Smooth muscle cell (in vitro differentiated cells): ENCODE data around the gene ATF4. TPM values are rescaled to one million over a fixed set of nuclear protein-coding genes. Genes with fewer than 3 reads are reported as not detected.

ENCODE experiments used
- DNase-seq: peaks from one replicate; lab custom pipeline; 2025; ENCODE audit not compliant: unreplicated experiment; lab: John Stamatoyannopoulos, UW
- H2AFZ ChIP-seq: fragments of 200-600 bp; sonication (generic); 2 replicates; pipeline ENCODE4 v1.6.0; 2016; ENCODE audit warnings: antibody characterized with exemption, low read depth, mild to moderate bottlenecking
- H3F3A ChIP-seq: fragments of 200-600 bp; sonication (generic); 2 replicates; pipeline ENCODE4 v1.6.0; 2017; ENCODE audit warnings: antibody characterized with exemption, low read depth
- H3K27ac ChIP-seq: fragments of 200-600 bp; sonication (generic); 2 replicates; pipeline ENCODE4 v1.5.1; 2016; ENCODE audit warnings: low read depth, mild to moderate bottlenecking
- H3K27me3 ChIP-seq: fragments of 200-600 bp; sonication (generic); 2 replicates; pipeline ENCODE4 v1.6.1; 2016; ENCODE audit warnings: low read depth, mild to moderate bottlenecking
- H3K36me3 ChIP-seq: fragments of 200-600 bp; sonication (generic); 2 replicates; pipeline ENCODE4 v1.5.1; 2016; ENCODE audit warnings: low read depth
- H3K4me1 ChIP-seq: fragments of 200-600 bp; sonication (generic); 2 replicates; pipeline ENCODE4 v1.5.1; 2016; ENCODE audit warnings: low read depth
- H3K4me2 ChIP-seq: fragments of 200-600 bp; sonication (generic); 2 replicates; pipeline ENCODE4 v1.6.0; 2016; ENCODE audit warnings: mild to moderate bottlenecking
- H3K4me3 ChIP-seq: fragments of 200-600 bp; sonication (generic); 2 replicates; pipeline ENCODE4 v1.5.1; 2016; ENCODE audit warnings: mild to moderate bottlenecking
- H3K79me2 ChIP-seq: fragments of 200-600 bp; sonication (generic); 2 replicates; pipeline ENCODE4 v1.6.0; 2016; ENCODE audit warnings: low read depth, mild to moderate bottlenecking
- H3K9ac ChIP-seq: fragments of 200-600 bp; sonication (generic); 2 replicates; pipeline ENCODE4 v1.6.0; 2016; ENCODE audit warnings: low read depth
- H3K9me3 ChIP-seq: fragments of 200-600 bp; sonication (generic); replicated peaks from 2 replicates; pipeline ENCODE4 v1.5.1; 2016; ENCODE audit warnings: low read depth
- H4K20me1 ChIP-seq: fragments of 200-600 bp; sonication (generic); 2 replicates; pipeline ENCODE4 v1.6.0; 2016; ENCODE audit warnings: low read depth
- CTCF ChIP-seq: fragments of 200-600 bp; sonication (generic); IDR thresholded peaks from 2 replicates; pipeline ENCODE4 v1.5.1; 2017; ENCODE audit warnings: borderline replicate concordance, mild to moderate bottlenecking, antibody characterized with exemption; ENCODE audit not compliant: insufficient read depth, poor library complexity, severe bottlenecking
- WGBS: methylation state at CpG from one replicate; pipeline ENCODE4 v1.1.7; 2016; ENCODE audit warnings: low lambda C conversion rate; 5-methylcytosine and 5-hydroxymethylcytosine counted together
- polyA plus RNA-seq: library from polyadenylated mRNA; unstranded; fragments of >200 nt; fragmentation: Nextera tagmentation; extraction: Ambion mirVana; gene quantifications from 2 replicates; pipeline ENCODE4 v1.2.1, GENCODE V29; 2016
- total RNA-seq: library from RNA; depleted of rRNA; stranded (reverse); fragments of >200 nt; gene quantifications from 2 replicates; pipeline ENCODE4 v1.2.3, GENCODE V29; 2014

ATF4 gene
- total and polyA plus RNA-seq, 2 experiments from 2014 or later, result 288 to 421 TPM

- no peaks in the 10 kb centered on the region for H3K36me3 ChIP-seq
- no peaks in the 10 kb centered on the region for H4K20me1 ChIP-seq
- no peaks in the 10 kb centered on the region for H3K9me3 ChIP-seq
- no peak overlapping the region for H3K27ac ChIP-seq
- DNase-seq, result peak; percentile 26
- H3K27me3 ChIP-seq, result peaks cover 30% of the 10 kb centered on the region
- H3K79me2 ChIP-seq, result no peaks in the 10 kb centered on the region
- 37% methylated on average over 39 of the region's 39 CpGs for WGBS
- no peak overlapping the region for H3K4me2 ChIP-seq
- TF ChIP-seq CTCF, result no peak
- H3K4me3 ChIP-seq, result no peak overlapping the region
- no peak overlapping the region for H3K9ac ChIP-seq
- no peak overlapping the region for H2AFZ ChIP-seq
- no peaks in the 10 kb centered on the region for H3F3A ChIP-seq
- no peaks in the 10 kb centered on the region for H3K4me1 ChIP-seq
These were observed 25.3 kb downstream of the ATF4 start for GRCh38 chr22:39545386-39546365.

- H3K4me2 ChIP-seq, result no peak overlapping the region
- TF ChIP-seq CTCF, result no peak
These were observed 26.7 kb downstream of the ATF4 start for GRCh38 chr22:39546889-39547586.

GRCh38 chr22:39547587-39547947 is 27.2 kb downstream of the ATF4 start:
- Histone ChIP-seq H3K9ac (no peak overlapping the region), H3K27ac (no peak overlapping the region), H3K36me3 (no peaks in the 10 kb centered on the region), H3K9me3 (no peaks in the 10 kb centered on the region), H3K79me2 (no peaks in the 10 kb centered on the region), H2AFZ (no peak overlapping the region), H4K20me1 (no peaks in the 10 kb centered on the region), H3F3A (no peaks in the 10 kb centered on the region), H3K4me1 (no peaks in the 10 kb centered on the region), H3K4me2 (no peak overlapping the region), H3K4me3 (no peak overlapping the region), H3K27me3 (peaks cover 43% of the 10 kb centered on the region)
- DNase-seq, result no peak
- TF ChIP-seq CTCF, result no peak
- 57% methylated on average over 2 of the region's 2 CpGs for WGBS

More at GRCh38 chr22:39546889-39547586, 26.7 kb downstream of the ATF4 start:
- Histone ChIP-seq H4K20me1 (no peaks in the 10 kb centered on the region), H3K27me3 (peaks cover 38% of the 10 kb centered on the region), H3K4me3 (no peak overlapping the region), H3K27ac (no peak overlapping the region), H3K4me1 (no peaks in the 10 kb centered on the region), H3K79me2 (no peaks in the 10 kb centered on the region), H3K36me3 (no peaks in the 10 kb centered on the region), H2AFZ (no peak overlapping the region), H3F3A (no peaks in the 10 kb centered on the region), H3K9me3 (no peaks in the 10 kb centered on the region), H3K9ac (no peak overlapping the region)
- WGBS, result 52% methylated on average over 5 of the region's 5 CpGs
- DNase-seq, result no peak
